HG03025 (cell line): ENCODE data around the gene H1-8.

Experiments used
- ATAC-seq: cut with Tn5 transposase; IDR thresholded peaks from one replicate; pipeline ENCODE4 v1.9.1; 2021; ENCODE audit warnings: mild to moderate bottlenecking, moderate library complexity; ENCODE audit not compliant: unreplicated experiment, low FRiP score

Gene H1-8

DNA sequence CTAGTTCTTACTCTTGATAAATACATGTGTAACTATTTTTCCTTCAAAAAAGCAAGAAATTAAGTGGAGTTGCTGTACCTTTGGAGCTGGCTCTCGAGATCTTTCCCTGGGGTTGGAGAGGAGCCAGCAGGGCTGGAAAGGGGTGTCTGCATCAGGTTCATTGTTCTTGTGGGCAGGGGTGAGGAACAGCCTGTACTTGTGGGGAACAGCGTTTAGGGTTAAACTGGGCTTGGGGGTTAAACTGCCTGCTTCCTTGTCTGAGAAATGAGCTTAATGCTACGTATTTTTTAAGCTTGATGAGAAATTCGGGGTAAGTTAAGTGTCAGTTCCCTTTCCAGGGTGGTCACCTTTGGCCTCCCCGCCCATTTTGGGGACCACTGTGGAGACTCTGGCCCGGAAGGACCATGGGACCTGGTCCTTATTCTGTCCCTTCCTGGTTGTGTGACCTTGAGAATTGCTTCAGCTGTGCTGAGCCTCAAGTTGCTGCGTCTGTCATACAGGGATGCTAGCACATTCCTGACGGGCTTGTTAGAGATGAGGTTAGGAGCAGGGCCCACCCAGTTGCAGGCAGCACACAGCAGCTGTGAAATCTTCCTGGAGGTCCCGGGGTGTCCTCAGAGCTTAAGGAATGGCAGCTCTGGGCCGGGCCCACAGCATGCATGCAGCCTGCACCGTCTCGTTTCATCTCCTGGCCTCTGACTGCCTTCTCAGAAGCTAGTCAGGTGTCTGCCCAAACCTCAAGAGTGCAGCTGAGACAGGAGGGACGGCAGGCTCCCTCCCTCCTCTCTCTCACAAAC, 11.6 kb downstream of the H1-8 start:
- ATAC-seq: no peak

DNA sequence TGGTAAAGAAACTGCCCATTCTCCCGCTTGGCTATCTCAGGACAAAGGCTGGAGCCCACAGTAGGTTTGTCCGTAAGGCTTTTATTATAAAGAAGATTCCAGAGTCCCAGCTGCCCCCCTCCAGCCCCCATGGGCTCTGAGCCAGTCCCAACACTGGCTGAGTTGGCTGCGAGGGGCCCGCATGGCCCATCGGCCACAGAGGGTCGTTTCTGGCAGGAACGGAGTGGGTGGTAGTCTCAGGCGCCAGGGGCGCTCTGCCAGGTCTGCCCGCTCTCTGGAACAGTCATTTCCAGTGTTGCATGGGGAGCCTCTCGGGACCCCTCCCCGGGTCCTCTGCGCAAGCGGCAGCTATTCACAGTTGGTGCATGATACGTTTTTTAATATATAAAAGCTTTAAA, 12.2 kb downstream of the H1-8 start:
- ATAC-seq: no peak

GRCh38 chr3:129555616-129556357, 12.8 kb downstream of the H1-8 start:
- no peak for ATAC-seq

- ATAC-seq: no peak
These were observed 13.4 kb downstream of the H1-8 start for GRCh38 chr3:129556358-129556695.

DNA sequence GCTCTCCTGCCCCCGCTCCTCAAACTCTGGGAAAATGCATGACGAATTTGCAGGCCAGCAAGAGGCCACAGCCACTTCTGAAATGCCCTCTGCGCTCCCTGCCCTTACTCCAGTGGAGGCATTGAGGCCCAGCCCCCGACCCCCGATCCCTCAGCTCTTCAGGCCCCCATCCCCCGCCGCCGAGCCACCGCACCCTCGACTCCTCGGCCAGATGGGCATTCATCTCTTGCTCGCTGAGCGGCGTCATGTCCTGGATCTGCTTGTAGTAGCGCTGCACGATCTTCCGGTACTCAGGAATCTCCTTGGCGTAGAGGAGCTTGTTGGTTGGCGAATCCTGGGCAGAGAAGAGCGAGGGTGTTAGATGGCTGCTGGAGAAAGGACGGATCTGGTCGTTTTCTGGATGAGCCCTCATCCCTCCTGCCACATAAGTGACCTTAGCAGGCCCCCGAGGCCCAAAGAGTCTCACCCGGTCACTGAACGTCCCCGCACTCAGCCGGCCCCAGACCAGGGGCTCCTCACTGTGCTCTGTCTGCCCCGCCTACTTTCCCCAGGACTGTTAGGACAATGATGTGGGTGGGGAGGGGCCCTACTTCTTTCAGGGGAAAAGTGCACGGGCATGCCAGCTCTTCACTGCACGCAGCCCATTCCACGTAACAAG, 14.0 kb downstream of the H1-8 start:
- no peak for ATAC-seq

- ATAC-seq: no peak
These were observed 14.5 kb downstream of the H1-8 start for GRCh38 chr3:129557548-129557894.

GRCh38 chr3:129558081-129558771, 15.3 kb downstream of the H1-8 start:
- ATAC-seq: no peak

- ATAC-seq: no peak
These were observed 16.0 kb downstream of the H1-8 start for GRCh38 chr3:129558772-129559564.

GRCh38 chr3:129559565-129560079, 16.6 kb downstream of the H1-8 start:
- no peak for ATAC-seq

GRCh38 chr3:129560269-129560787, 17.4 kb downstream of the H1-8 start:
- ATAC-seq: no peak

GRCh38 chr3:129560911-129561594, 18.1 kb downstream of the H1-8 start:
- ATAC-seq: no peak

- no peak for ATAC-seq
These were observed 18.8 kb downstream of the H1-8 start for GRCh38 chr3:129561619-129562248.

DNA sequence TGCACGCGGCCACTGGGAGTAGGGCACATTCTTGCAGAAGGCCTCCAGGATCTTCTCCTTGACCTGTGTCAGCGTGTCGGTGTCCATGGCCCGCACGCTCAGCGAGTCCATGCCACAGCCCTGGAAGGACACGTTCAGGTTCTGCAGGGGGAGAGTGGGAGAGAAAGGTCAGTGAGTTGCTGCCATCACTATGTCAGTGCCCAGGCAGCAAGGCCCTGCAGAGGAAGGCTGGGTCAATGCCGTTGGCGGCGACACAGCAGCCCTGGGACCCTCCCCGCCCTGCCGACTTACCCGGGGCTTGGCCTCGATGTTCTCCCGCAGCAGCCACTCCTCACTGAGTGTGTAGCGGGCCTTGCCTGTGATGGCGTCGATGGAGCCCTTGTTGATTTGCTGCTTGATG, 19.8 kb downstream of the H1-8 start:
- ATAC-seq: no peak

DNA sequence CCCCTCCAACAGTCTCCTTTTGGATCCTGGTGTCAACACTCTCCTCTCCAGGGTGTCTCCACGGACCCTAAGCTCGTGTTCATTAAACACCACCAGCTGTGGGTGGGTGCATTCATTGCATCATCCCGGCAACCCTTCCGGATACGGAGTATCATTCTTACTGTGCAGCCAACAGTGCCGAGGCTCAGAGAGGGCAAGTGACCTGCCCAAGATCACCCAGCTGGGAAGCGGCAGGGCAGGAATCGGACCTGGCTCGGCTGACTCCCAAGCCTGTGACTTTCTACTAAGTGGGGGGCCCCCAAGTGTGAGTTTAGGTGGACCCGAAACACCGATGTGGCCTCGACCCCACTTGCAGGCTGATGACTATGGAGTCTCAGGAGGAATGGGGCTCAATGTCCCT, 20.4 kb downstream of the H1-8 start:
- ATAC-seq: no peak

DNA sequence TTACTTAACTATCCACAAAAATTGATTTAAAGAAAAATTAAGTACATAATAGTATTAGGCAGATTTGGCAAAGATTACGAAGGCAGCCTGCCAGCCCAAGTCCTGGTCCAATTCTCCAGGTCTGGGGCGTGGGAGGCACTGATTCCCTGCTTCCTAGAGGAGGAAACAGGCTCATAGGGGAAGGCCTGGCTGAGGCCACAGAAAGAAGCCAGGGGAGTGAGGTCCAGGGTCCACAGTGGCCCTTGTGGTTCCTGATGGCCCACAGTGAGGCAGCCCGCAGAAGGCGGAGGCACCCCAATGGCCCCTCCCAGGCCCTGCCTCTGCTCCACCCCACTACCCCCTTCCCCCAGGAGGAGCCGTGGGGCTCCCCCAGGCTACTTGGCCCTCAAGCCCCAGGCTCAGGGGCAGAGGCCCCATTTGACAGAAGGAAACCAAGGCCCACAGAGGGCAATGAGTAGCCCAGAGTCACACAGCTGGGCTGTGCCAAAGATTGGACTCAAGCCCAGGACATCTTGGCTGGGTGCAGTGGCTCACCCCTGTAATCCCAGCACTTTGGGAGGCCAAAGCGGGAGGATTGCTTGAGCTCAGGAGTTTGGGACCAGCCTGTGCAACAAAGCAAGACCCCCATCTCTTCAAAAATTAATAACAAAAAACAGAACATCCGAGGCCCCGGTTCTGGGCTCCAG, 21.0 kb downstream of the H1-8 start:
- no peak for ATAC-seq

DNA sequence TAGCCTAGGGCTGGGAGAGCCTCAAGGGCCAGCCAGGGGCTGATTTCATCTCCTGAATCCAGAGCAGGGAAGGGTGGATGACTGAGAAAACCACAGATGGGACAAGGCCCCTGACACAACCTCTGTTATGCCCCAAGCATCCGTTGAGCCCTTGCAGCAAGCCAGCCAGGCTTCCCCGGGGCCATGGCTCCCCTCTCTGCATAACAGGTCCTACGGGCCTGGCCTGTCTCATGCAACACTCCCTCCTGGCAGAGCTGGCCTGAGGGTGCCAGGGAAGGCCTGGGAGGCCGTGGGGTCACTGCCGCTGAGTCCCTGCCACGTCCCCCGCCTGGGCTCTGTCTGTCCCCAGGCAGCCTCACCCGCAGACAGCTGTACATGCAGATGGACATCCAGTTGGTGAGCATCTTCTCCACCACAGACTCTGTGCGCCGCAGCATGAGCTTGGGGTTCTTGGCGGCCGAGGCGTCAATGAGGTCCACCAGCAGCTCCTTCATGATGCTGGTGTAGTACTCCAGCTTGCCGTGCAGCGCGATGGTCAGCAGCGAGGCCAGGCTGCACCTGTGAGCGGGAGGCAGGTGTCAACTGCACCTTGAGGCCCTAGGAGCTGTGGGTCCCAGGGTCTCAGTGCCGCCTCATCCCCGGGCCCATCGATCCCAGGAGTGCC, 22.1 kb downstream of the H1-8 start:
- ATAC-seq: no peak

GRCh38 chr3:129565902-129566301, 22.9 kb downstream of the H1-8 start:
- ATAC-seq: no peak
